Measurements from ENCODE around the gene LBX1.

LBX1 gene

DNA sequence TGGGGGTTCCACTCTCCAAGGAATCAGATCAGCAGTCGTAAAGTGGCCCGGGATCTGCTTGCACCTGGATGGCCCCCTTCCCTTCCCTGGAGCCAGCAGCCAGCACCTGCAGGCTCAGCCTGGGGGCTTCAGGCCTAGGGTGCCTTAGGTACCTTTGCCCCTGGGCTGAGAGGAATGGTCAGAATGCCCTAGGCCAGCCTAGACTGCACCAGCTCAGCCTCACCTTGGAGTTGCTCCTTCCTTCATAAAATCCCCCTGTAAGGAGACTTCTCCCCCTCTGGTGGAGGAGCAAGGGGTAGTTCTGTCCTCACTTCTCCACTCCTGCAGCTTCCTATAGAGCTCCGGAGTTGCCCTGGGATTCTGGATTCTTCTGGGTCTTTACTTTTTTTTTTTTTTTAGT lies 32.4 kb upstream of the LBX1 start:
- H3K4me1 Mint-ChIP-seq = peaks cover 70% of the 10 kb centered on the region
- no peak for DNase-seq
- no peak overlapping the region for H3K27ac Mint-ChIP-seq
- H3K9me3 Mint-ChIP-seq = peaks cover 19% of the 10 kb centered on the region
- H3K36me3 Mint-ChIP-seq (ENCODE audit: low read depth) = peaks cover 12% of the 10 kb centered on the region
- TF ChIP-seq CTCF (IDR thresholded peaks at IDR 0.05) = no peak
- H3K27me3 Mint-ChIP-seq (ENCODE audit: low read depth, poor library complexity) = peaks cover 3% of the 10 kb centered on the region
- peak overlapping the region; percentile 70 for H3K4me3 Mint-ChIP-seq

- Mint-ChIP-seq H3K9me3 (peaks cover 19% of the 10 kb centered on the region), H3K4me3 (peak overlapping the region; percentile 70), H3K27ac (peak overlapping the region; percentile 92), H3K36me3 (ENCODE audit: low read depth) (peaks cover 12% of the 10 kb centered on the region), H3K27me3 (ENCODE audit: low read depth, poor library complexity) (peaks cover under 1% of the 10 kb centered on the region), H3K4me1 (peaks cover 71% of the 10 kb centered on the region)
- TF ChIP-seq CTCF (IDR thresholded peaks at IDR 0.05) = no peak
- peak; percentile 71 for DNase-seq
These were observed 31.7 kb upstream of the LBX1 start for GRCh38 chr10:101260764-101261481.

- H3K27ac Mint-ChIP-seq = no peak overlapping the region
- peaks cover 6% of the 10 kb centered on the region for H3K27me3 Mint-ChIP-seq (ENCODE audit: low read depth, poor library complexity)
- H3K4me1 Mint-ChIP-seq = peaks cover 75% of the 10 kb centered on the region
- no peak for DNase-seq
- peaks cover 12% of the 10 kb centered on the region for H3K36me3 Mint-ChIP-seq (ENCODE audit: low read depth)
- no peak overlapping the region for H3K4me3 Mint-ChIP-seq
- TF ChIP-seq CTCF (IDR thresholded peaks at IDR 0.05) = no peak
- H3K9me3 Mint-ChIP-seq = peaks cover 19% of the 10 kb centered on the region
These were observed 29.1 kb upstream of the LBX1 start for GRCh38 chr10:101258179-101258885.

GRCh38 chr10:101257491-101257890 lies 28.2 kb upstream of the LBX1 start:
- no peak for TF ChIP-seq CTCF (IDR thresholded peaks at IDR 0.05)
- Mint-ChIP-seq H3K4me3 (no peak overlapping the region), H3K27ac (no peak overlapping the region), H3K27me3 (ENCODE audit: low read depth, poor library complexity) (peaks cover 6% of the 10 kb centered on the region), H3K36me3 (ENCODE audit: low read depth) (peaks cover 12% of the 10 kb centered on the region), H3K4me1 (peaks cover 72% of the 10 kb centered on the region), H3K9me3 (peaks cover 19% of the 10 kb centered on the region)
- DNase-seq = no peak

- Mint-ChIP-seq H3K27me3 (ENCODE audit: low read depth, poor library complexity) (peaks cover 6% of the 10 kb centered on the region), H3K36me3 (ENCODE audit: low read depth) (peaks cover 12% of the 10 kb centered on the region)
- TF ChIP-seq CTCF (IDR thresholded peaks at IDR 0.05) = no peak
These were observed 27.8 kb upstream of the LBX1 start for GRCh38 chr10:101257084-101257483.

More at GRCh38 chr10:101257084-101257483, 27.8 kb upstream of the LBX1 start:
- Mint-ChIP-seq H3K27ac (no peak overlapping the region), H3K4me3 (no peak overlapping the region), H3K4me1 (peaks cover 68% of the 10 kb centered on the region), H3K9me3 (peaks cover 19% of the 10 kb centered on the region)
- DNase-seq = no peak
